Loucy (cell line): Measurements from ENCODE around the gene BCAT1.
"Not testable (repeated sequence)": the region's sequence is repeated elsewhere in the genome, so short reads cannot be mapped to it uniquely, and the experiment has no call there.

ENCODE experiments used
- H2AFZ ChIP-seq: fragments of 200-600 bp; sonication (generic); 2 replicates; pipeline ENCODE4 v1.6.0; 2016; ENCODE audit warnings: antibody characterized with exemption, mild to moderate bottlenecking, low read length, moderate library complexity
- H3F3A ChIP-seq: fragments of 200-600 bp; 2 replicates; pipeline ENCODE4 v1.6.0; 2016; ENCODE audit warnings: antibody characterized with exemption, low read depth, mild to moderate bottlenecking
- H3K27me3 ChIP-seq: fragments of 200-600 bp; sonication (generic); 2 replicates; pipeline ENCODE4 v1.6.1; 2014; ENCODE audit warnings: low read length, mild to moderate bottlenecking; ENCODE audit not compliant: insufficient read depth, poor library complexity, severe bottlenecking
- H3K36me3 ChIP-seq: fragments of 200-600 bp; sonication (generic); 2 replicates; pipeline ENCODE4 v1.6.1; 2016; ENCODE audit warnings: low read length; ENCODE audit not compliant: insufficient read depth
- H3K4me1 ChIP-seq: fragments of 200-600 bp; sonication (generic); 2 replicates; pipeline ENCODE4 v1.5.1; 2014; ENCODE audit warnings: low read length, mild to moderate bottlenecking; ENCODE audit not compliant: insufficient read depth, poor library complexity, severe bottlenecking
- H3K4me2 ChIP-seq: fragments of 200-600 bp; sonication (generic); 2 replicates; pipeline ENCODE4 v1.6.0; 2014; ENCODE audit warnings: antibody characterized with exemption, low read length, low read depth, mild to moderate bottlenecking; ENCODE audit not compliant: poor library complexity, severe bottlenecking
- H3K4me3 ChIP-seq: fragments of 200-600 bp; sonication (generic); 2 replicates; pipeline ENCODE4 v1.5.1; 2014; ENCODE audit warnings: low read length, mild to moderate bottlenecking, mixed read lengths; ENCODE audit not compliant: poor library complexity, severe bottlenecking
- H3K79me2 ChIP-seq: fragments of 200-600 bp; sonication (generic); 2 replicates; pipeline ENCODE4 v1.6.1; 2014; ENCODE audit warnings: low read length; ENCODE audit not compliant: insufficient read depth
- H3K9ac ChIP-seq: fragments of 200-600 bp; sonication (generic); 2 replicates; pipeline ENCODE4 v1.6.0; 2014; ENCODE audit warnings: mild to moderate bottlenecking, low read depth, low read length, moderate library complexity; ENCODE audit not compliant: poor library complexity, severe bottlenecking
- H3K9me2 ChIP-seq: fragments of 200-600 bp; sonication (generic); replicated peaks from 2 replicates; pipeline ENCODE4 v1.6.1; 2016; ENCODE audit warnings: low read depth, low read length, mixed read lengths
- H3K9me3 ChIP-seq: fragments of 200-600 bp; sonication (generic); 2 replicates; pipeline ENCODE4 v1.6.1; 2014; ENCODE audit warnings: mild to moderate bottlenecking, antibody characterized with exemption, low read length, low read depth; ENCODE audit not compliant: insufficient read depth
- H4K20me1 ChIP-seq: fragments of 200-600 bp; sonication (generic); 2 replicates; pipeline ENCODE4 v1.6.0; 2014; ENCODE audit warnings: antibody characterized with exemption, low read length, mild to moderate bottlenecking; ENCODE audit not compliant: insufficient read depth, poor library complexity, severe bottlenecking
- EZH2phosphoT487 ChIP-seq: fragments of 200-600 bp; IDR thresholded peaks from 2 replicates; pipeline ENCODE4 v1.6.1; 2018; ENCODE audit warnings: antibody characterized with exemption, mild to moderate bottlenecking, moderate library complexity, borderline replicate concordance
- TF ChIP-seq, protein P1 (sequence below): fragments of 200-600 bp; sonication (generic); conservative IDR thresholded peaks from 2 replicates; pipeline ENCODE4 v1.5.1; 2014; ENCODE audit warnings: mild to moderate bottlenecking, antibody characterized with exemption, low read length

Gene BCAT1

DNA sequence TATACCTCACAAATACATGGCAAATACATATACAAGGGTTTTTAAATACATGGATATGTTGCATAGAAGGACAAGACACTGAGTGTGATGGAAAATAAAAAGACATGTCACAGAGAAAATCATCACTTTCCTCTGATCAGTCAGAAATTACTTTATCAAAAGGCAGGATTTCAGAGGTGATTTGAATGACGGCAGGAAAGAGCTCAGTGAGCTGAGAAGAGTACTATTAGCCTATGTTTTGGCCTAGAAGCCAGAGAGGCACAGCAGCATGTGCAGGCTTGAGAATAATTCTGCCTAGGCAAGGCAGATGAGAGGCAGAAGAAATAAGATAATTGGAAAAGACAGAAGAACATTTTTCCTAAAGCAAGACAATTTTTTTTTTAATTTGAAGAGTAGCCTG, 94.9 kb downstream of the BCAT1 start:
- no peak overlapping the region for H2AFZ ChIP-seq
- H3K9me2 ChIP-seq: no peaks in the 10 kb centered on the region
- TF ChIP-seq, protein P1, sequence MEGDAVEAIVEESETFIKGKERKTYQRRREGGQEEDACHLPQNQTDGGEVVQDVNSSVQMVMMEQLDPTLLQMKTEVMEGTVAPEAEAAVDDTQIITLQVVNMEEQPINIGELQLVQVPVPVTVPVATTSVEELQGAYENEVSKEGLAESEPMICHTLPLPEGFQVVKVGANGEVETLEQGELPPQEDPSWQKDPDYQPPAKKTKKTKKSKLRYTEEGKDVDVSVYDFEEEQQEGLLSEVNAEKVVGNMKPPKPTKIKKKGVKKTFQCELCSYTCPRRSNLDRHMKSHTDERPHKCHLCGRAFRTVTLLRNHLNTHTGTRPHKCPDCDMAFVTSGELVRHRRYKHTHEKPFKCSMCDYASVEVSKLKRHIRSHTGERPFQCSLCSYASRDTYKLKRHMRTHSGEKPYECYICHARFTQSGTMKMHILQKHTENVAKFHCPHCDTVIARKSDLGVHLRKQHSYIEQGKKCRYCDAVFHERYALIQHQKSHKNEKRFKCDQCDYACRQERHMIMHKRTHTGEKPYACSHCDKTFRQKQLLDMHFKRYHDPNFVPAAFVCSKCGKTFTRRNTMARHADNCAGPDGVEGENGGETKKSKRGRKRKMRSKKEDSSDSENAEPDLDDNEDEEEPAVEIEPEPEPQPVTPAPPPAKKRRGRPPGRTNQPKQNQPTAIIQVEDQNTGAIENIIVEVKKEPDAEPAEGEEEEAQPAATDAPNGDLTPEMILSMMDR: no peak
- no peak for TF ChIP-seq EZH2phosphoT487
- H3K4me2 ChIP-seq: no peak overlapping the region
- peaks cover 13% of the 10 kb centered on the region; the same call in 1 of the 2 replicates for H3K79me2 ChIP-seq
- peaks cover 21% of the 10 kb centered on the region for H3K4me1 ChIP-seq
- H3K4me3 ChIP-seq: no peak overlapping the region
- no peak overlapping the region for H3K9ac ChIP-seq
- H3F3A ChIP-seq: no peaks in the 10 kb centered on the region
- H4K20me1 ChIP-seq: no peaks in the 10 kb centered on the region
- H3K9me3 ChIP-seq: no peaks in the 10 kb centered on the region
- peaks cover 31% of the 10 kb centered on the region for H3K36me3 ChIP-seq
- H3K27me3 ChIP-seq: no peaks in the 10 kb centered on the region

GRCh38 chr12:24853588-24853987, 95.3 kb downstream of the BCAT1 start:
- H3K27me3 ChIP-seq: no peaks in the 10 kb centered on the region
- peaks cover 13% of the 10 kb centered on the region; the same call in 1 of the 2 replicates for H3K79me2 ChIP-seq
- H2AFZ ChIP-seq: no peak overlapping the region
- H3K4me1 ChIP-seq: peaks cover 21% of the 10 kb centered on the region
- H3K4me2 ChIP-seq: no peak overlapping the region
- no peaks in the 10 kb centered on the region for H3K9me3 ChIP-seq
- no peaks in the 10 kb centered on the region for H3K9me2 ChIP-seq
- no peaks in the 10 kb centered on the region for H4K20me1 ChIP-seq
- H3K4me3 ChIP-seq: no peak overlapping the region
- peaks cover 31% of the 10 kb centered on the region for H3K36me3 ChIP-seq
- no peak for TF ChIP-seq EZH2phosphoT487
- H3K9ac ChIP-seq: no peak overlapping the region
- no peaks in the 10 kb centered on the region for H3F3A ChIP-seq

GRCh38 chr12:24853094-24853493, 95.8 kb downstream of the BCAT1 start:
- Histone ChIP-seq H3K4me2 (no peak overlapping the region), H3K9me3 (no peaks in the 10 kb centered on the region), H2AFZ (no peak overlapping the region), H3K4me1 (peaks cover 21% of the 10 kb centered on the region), H3K4me3 (no peak overlapping the region), H3K9ac (no peak overlapping the region), H3K36me3 (peaks cover 31% of the 10 kb centered on the region), H3K27me3 (no peaks in the 10 kb centered on the region), H3K79me2 (peaks cover 13% of the 10 kb centered on the region; the same call in 1 of the 2 replicates), H4K20me1 (no peaks in the 10 kb centered on the region), H3K9me2 (no peaks in the 10 kb centered on the region), H3F3A (no peaks in the 10 kb centered on the region)
- TF ChIP-seq EZH2phosphoT487: no peak
- TF ChIP-seq, protein P1: no peak

DNA sequence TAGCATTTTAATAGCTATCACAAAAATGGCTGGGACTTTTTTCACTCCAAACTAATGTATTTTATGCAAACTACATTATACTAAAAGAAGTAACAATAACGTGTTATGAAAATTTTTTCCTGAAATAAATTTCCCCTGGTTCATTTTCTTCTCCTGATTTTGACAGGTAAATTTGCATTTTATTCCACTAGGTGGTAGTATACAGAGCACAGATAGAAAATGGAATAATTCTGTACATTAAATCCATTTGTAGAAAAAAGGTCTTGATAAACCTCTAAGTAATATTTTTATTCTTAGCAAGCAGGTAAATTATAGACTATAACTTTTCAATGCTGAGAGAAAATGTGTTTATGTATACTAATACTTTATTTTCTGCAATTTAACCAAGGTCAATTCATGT, 96.5 kb downstream of the BCAT1 start:
- Histone ChIP-seq H2AFZ (no peak overlapping the region), H3K27me3 (no peaks in the 10 kb centered on the region), H4K20me1 (no peaks in the 10 kb centered on the region), H3K36me3 (peaks cover 30% of the 10 kb centered on the region), H3K9me3 (no peaks in the 10 kb centered on the region), H3F3A (no peaks in the 10 kb centered on the region), H3K79me2 (peaks cover 13% of the 10 kb centered on the region; the same call in 1 of the 2 replicates), H3K4me1 (peaks cover 21% of the 10 kb centered on the region), H3K4me3 (no peak overlapping the region), H3K4me2 (no peak overlapping the region), H3K9me2 (no peaks in the 10 kb centered on the region), H3K9ac (no peak overlapping the region)
- no peak for TF ChIP-seq EZH2phosphoT487
- TF ChIP-seq, protein P1: peak; percentile 73

GRCh38 chr12:24851883-24852282, 97.0 kb downstream of the BCAT1 start:
- H3K79me2 ChIP-seq: peaks cover 13% of the 10 kb centered on the region; the same call in 1 of the 2 replicates
- peaks cover 31% of the 10 kb centered on the region for H3K36me3 ChIP-seq
- H3K9me3 ChIP-seq, H3K4me2 ChIP-seq, H3K4me3 ChIP-seq, H3K27me3 ChIP-seq, H3F3A ChIP-seq, H3K9me2 ChIP-seq, H2AFZ ChIP-seq, H3K9ac ChIP-seq, H4K20me1 ChIP-seq: not testable (repeated sequence)
- H3K4me1 ChIP-seq: peaks cover 21% of the 10 kb centered on the region
